AG04449 (cell line): ENCODE measurements around the gene SPOCK3.
"Not testable (repeated sequence)": the region's sequence is repeated elsewhere in the genome, so short reads cannot be mapped to it uniquely, and the experiment has no call there.

Source experiments
- CTCF ChIA-PET: fragments of 350-600 bp; formaldehyde crosslinking; extraction: SDS; loops from one replicate; lab custom pipeline; 2021; ENCODE audit warnings: antibody characterized with exemption; lab: Yijun Ruan, JAX
- POLR2A ChIA-PET: fragments of 400-600, 350-600 bp; formaldehyde crosslinking; extraction: SDS; loops from one replicate; lab custom pipeline; 2020; ENCODE audit warnings: antibody characterized with exemption, inconsistent platforms; lab: Yijun Ruan, JAX
- DNase-seq: peaks from one replicate; pipeline ENCODE4 v3.0.0-alpha.2; 2010; ENCODE audit warnings: low read depth, low spot score
- H3K4me3 ChIP-seq: 2 replicates; pipeline ENCODE4 v1.5.1; 2011; ENCODE audit warnings: low read depth, mild to moderate bottlenecking, control low read depth, low read length
- CTCF ChIP-seq: IDR thresholded peaks from one replicate; pipeline ENCODE4 v1.5.1; 2011; ENCODE audit warnings: mild to moderate bottlenecking, moderate library complexity, low read length, control low read depth, inconsistent platforms; ENCODE audit not compliant: insufficient read depth; ENCODE audit errors: missing control alignments

Gene SPOCK3

GRCh38 chr4:166777760-166778159 is 456.5 kb downstream of the SPOCK3 start:
- ChIA-PET CTCF (no interaction called here), POLR2A (no interaction called here)

GRCh38 chr4:166763018-166763417 is 471.3 kb downstream of the SPOCK3 start:
- ChIA-PET CTCF (no interaction called here), POLR2A (no interaction called here)
- no peak for TF ChIP-seq CTCF
- DNase-seq = no peak
- H3K4me3 ChIP-seq = no peak overlapping the region

More at GRCh38 chr4:166777760-166778159, 456.5 kb downstream of the SPOCK3 start:
- DNase-seq = no peak
- H3K4me3 ChIP-seq = no peak overlapping the region
- no peak for TF ChIP-seq CTCF

- CTCF ChIA-PET = no interaction called here
- POLR2A ChIA-PET = no interaction called here
- DNase-seq = no peak
- no peak overlapping the region for H3K4me3 ChIP-seq
- no peak for TF ChIP-seq CTCF
These were observed 492.6 kb downstream of the SPOCK3 start for GRCh38 chr4:166741742-166742141.

- H3K4me3 ChIP-seq, CTCF ChIA-PET, POLR2A ChIA-PET, DNase-seq: not testable (repeated sequence)
These were observed 495.1 kb downstream of the SPOCK3 start for GRCh38 chr4:166739215-166739614.

GRCh38 chr4:166737430-166737829 is 496.9 kb downstream of the SPOCK3 start:
- DNase-seq = no peak
- TF ChIP-seq CTCF = no peak
- H3K4me3 ChIP-seq = no peak overlapping the region
- CTCF ChIA-PET = no interaction called here
- POLR2A ChIA-PET = no interaction called here

GRCh38 chr4:166735553-166735952 is 498.7 kb downstream of the SPOCK3 start:
- ChIA-PET POLR2A (no interaction called here), CTCF (no interaction called here)
- DNase-seq = no peak
- no peak overlapping the region for H3K4me3 ChIP-seq
- no peak for TF ChIP-seq CTCF

GRCh38 chr4:166734797-166735196 is 499.5 kb downstream of the SPOCK3 start:
- H3K4me3 ChIP-seq = no peak overlapping the region
- DNase-seq = no peak
- TF ChIP-seq CTCF = no peak
- ChIA-PET POLR2A (no interaction called here), CTCF (no interaction called here)
